UCSD-AML1 (cell line): Measurements from ENCODE around the gene ALX4.

Source experiments
- DNase-seq: peaks from one replicate; lab custom pipeline; 2025; ENCODE audit not compliant: unreplicated experiment; lab: John Stamatoyannopoulos, UW

Gene ALX4

GRCh38 chr11:44309478-44310205 lies at the start of gene ALX4:
TSS of gene ALX4 (minus strand) at chr11:44310139. CDS start at chr11:44310062, 77 bp downstream.
- no peak for DNase-seq

GRCh38 chr11:44359162-44359561 lies 49.2 kb upstream of the ALX4 start:
- DNase-seq: no peak

- no peak for DNase-seq
These were observed 48.8 kb upstream of the ALX4 start for GRCh38 chr11:44358713-44359112.

GRCh38 chr11:44357711-44358110 lies 47.8 kb upstream of the ALX4 start:
- no peak for DNase-seq

GRCh38 chr11:44356351-44356750 lies 46.4 kb upstream of the ALX4 start:
- DNase-seq: no peak

- DNase-seq: no peak
These were observed 42.1 kb upstream of the ALX4 start for GRCh38 chr11:44351898-44352498.

- no peak for DNase-seq
These were observed 41.2 kb upstream of the ALX4 start for GRCh38 chr11:44351006-44351660.

GRCh38 chr11:44349328-44349727 lies 39.4 kb upstream of the ALX4 start:
- DNase-seq: no peak

- DNase-seq: no peak
These were observed 38.8 kb upstream of the ALX4 start for GRCh38 chr11:44348721-44349120.

- no peak for DNase-seq
These were observed 38.2 kb upstream of the ALX4 start for GRCh38 chr11:44348114-44348513.

- DNase-seq: no peak
These were observed 37.6 kb upstream of the ALX4 start for GRCh38 chr11:44347538-44347937.

- DNase-seq: no peak
These were observed 37.0 kb upstream of the ALX4 start for GRCh38 chr11:44346983-44347382.

GRCh38 chr11:44345781-44346180 lies 35.8 kb upstream of the ALX4 start:
- DNase-seq: no peak

- no peak for DNase-seq
These were observed 35.0 kb upstream of the ALX4 start for GRCh38 chr11:44344921-44345320.

- no peak for DNase-seq
These were observed 34.5 kb upstream of the ALX4 start for GRCh38 chr11:44344423-44344820.

- no peak for DNase-seq
These were observed 34.0 kb upstream of the ALX4 start for GRCh38 chr11:44343778-44344422.

GRCh38 chr11:44342616-44343015 lies 32.7 kb upstream of the ALX4 start:
- DNase-seq: no peak

- DNase-seq: no peak
These were observed 30.7 kb upstream of the ALX4 start for GRCh38 chr11:44340656-44341055.

- no peak for DNase-seq
These were observed 29.6 kb upstream of the ALX4 start for GRCh38 chr11:44339530-44339883.

GRCh38 chr11:44338698-44339529 lies 29.0 kb upstream of the ALX4 start:
- DNase-seq: no peak

GRCh38 chr11:44338026-44338425 lies 28.1 kb upstream of the ALX4 start:
- DNase-seq: no peak
